Ishikawa (cell line): ENCODE measurements around the gene TRIB2.

ENCODE experiments used
- CEBPB ChIP-seq: IDR thresholded peaks from 2 replicates; pipeline ENCODE4 v1.6.1; 2012
- CREB1 ChIP-seq: IDR thresholded peaks from 2 replicates; pipeline ENCODE4 v1.6.1; 2012; ENCODE audit warnings: low read depth
- EGR1 ChIP-seq: IDR thresholded peaks from 2 replicates; pipeline ENCODE4 v1.6.1; 2012
- EP300 ChIP-seq: IDR thresholded peaks from 2 replicates; pipeline ENCODE4 v1.6.1; 2012; ENCODE audit warnings: borderline replicate concordance
- FOXM1 ChIP-seq: IDR thresholded peaks from 2 replicates; pipeline ENCODE4 v1.6.1; 2012; ENCODE audit warnings: low read depth, borderline replicate concordance
- NFIC ChIP-seq: IDR thresholded peaks from 2 replicates; pipeline ENCODE4 v1.6.1; 2012
- RAD21 ChIP-seq: IDR thresholded peaks from 2 replicates; pipeline ENCODE4 v1.6.1; 2012; ENCODE audit warnings: low read depth
- TAF1 ChIP-seq: IDR thresholded peaks from 2 replicates; pipeline ENCODE4 v1.6.1; 2012; ENCODE audit warnings: low read depth, mild to moderate bottlenecking
- TCF12 ChIP-seq: IDR thresholded peaks from 2 replicates; pipeline ENCODE4 v1.6.1; 2012; ENCODE audit warnings: low read depth
- TEAD4 ChIP-seq: IDR thresholded peaks from 2 replicates; pipeline ENCODE4 v1.6.1; 2012
- YY1 ChIP-seq: IDR thresholded peaks from 2 replicates; pipeline ENCODE4 v1.6.1; 2012; ENCODE audit warnings: low read depth
- ZBTB7A ChIP-seq: IDR thresholded peaks from 2 replicates; pipeline ENCODE4 v1.6.1; 2012; ENCODE audit warnings: low read depth
- TF ChIP-seq, protein P1 (sequence below): IDR thresholded peaks from 2 replicates; pipeline ENCODE4 v1.6.1; 2012
- TF ChIP-seq, protein P2 (sequence below): IDR thresholded peaks from 2 replicates; pipeline ENCODE4 v1.6.1; 2012; ENCODE audit warnings: low read depth, mild to moderate bottlenecking
- TF ChIP-seq, protein P3 (sequence below): IDR thresholded peaks from 2 replicates; pipeline ENCODE4 v1.6.1; 2012

The TRIB2 gene

DNA sequence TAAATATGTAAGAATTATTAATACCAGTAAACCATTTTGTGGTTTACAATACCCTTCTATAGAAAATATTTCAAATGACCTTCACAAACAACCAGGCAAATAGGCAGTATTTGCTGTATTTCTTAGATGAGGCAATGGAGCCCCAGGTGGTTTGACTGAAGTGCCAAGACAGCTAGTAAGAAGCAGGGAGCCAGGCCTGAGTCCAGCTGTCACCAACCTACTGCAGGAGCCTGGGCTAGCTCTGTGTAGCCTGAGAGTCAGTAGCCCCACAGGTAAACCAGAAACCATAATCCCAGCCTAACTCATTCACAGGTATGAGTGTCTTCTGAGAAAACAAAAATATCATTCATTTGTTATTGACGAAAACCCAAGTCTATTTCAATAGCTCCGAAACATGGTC, 45.6 kb downstream of the TRIB2 start:
- TF ChIP-seq TCF12 = no peak
- no peak for TF ChIP-seq CREB1
- TF ChIP-seq EGR1 = no peak
- TF ChIP-seq TAF1 = no peak
- TF ChIP-seq YY1 = no peak
- TF ChIP-seq RAD21 = no peak

DNA sequence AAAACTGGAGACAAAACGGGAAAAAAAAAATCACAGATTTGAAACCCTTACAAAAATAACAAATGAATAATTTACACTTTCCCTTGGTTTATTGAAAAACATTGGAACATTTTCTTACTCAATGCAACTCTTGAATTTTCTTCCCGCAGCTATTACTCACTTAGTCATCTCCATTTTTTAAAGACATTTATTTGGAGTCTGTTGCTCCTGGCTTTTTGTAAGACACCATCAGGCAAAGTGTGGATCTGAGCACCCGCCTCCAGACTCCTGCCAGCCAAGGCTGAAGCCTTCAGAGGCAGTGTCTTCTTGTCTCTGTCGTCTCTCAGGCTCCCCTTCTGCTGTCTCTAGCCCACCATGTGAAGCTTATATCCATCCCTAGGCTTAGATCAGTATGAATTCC, 46.2 kb downstream of the TRIB2 start:
- TF ChIP-seq TAF1 = no peak
- TF ChIP-seq, protein P1, sequence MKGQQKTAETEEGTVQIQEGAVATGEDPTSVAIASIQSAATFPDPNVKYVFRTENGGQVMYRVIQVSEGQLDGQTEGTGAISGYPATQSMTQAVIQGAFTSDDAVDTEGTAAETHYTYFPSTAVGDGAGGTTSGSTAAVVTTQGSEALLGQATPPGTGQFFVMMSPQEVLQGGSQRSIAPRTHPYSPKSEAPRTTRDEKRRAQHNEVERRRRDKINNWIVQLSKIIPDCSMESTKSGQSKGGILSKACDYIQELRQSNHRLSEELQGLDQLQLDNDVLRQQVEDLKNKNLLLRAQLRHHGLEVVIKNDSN = no peak
- no peak for TF ChIP-seq RAD21
- no peak for TF ChIP-seq EP300
- TF ChIP-seq NFIC = no peak

DNA sequence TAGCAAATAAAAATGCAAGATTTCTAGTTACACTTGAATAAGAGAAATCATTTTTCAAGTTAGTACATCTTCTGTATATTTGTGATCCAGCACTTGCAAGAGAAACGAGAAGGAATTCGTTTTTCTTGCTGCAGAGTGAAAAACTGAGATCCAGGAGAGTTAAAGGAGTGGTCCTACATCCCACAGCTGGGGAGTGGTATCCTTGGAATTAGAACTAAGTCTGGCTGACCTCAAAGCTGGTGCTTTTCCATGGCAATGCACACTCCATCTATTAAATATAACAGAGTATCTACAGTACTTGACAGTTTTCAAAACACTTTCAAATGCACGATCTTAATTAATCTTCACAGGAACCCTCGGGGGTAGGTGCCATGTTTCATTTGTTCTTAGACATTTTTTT, 46.8 kb downstream of the TRIB2 start:
- TF ChIP-seq, protein P2, sequence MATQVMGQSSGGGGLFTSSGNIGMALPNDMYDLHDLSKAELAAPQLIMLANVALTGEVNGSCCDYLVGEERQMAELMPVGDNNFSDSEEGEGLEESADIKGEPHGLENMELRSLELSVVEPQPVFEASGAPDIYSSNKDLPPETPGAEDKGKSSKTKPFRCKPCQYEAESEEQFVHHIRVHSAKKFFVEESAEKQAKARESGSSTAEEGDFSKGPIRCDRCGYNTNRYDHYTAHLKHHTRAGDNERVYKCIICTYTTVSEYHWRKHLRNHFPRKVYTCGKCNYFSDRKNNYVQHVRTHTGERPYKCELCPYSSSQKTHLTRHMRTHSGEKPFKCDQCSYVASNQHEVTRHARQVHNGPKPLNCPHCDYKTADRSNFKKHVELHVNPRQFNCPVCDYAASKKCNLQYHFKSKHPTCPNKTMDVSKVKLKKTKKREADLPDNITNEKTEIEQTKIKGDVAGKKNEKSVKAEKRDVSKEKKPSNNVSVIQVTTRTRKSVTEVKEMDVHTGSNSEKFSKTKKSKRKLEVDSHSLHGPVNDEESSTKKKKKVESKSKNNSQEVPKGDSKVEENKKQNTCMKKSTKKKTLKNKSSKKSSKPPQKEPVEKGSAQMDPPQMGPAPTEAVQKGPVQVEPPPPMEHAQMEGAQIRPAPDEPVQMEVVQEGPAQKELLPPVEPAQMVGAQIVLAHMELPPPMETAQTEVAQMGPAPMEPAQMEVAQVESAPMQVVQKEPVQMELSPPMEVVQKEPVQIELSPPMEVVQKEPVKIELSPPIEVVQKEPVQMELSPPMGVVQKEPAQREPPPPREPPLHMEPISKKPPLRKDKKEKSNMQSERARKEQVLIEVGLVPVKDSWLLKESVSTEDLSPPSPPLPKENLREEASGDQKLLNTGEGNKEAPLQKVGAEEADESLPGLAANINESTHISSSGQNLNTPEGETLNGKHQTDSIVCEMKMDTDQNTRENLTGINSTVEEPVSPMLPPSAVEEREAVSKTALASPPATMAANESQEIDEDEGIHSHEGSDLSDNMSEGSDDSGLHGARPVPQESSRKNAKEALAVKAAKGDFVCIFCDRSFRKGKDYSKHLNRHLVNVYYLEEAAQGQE = no peak
- TF ChIP-seq ZBTB7A = no peak

DNA sequence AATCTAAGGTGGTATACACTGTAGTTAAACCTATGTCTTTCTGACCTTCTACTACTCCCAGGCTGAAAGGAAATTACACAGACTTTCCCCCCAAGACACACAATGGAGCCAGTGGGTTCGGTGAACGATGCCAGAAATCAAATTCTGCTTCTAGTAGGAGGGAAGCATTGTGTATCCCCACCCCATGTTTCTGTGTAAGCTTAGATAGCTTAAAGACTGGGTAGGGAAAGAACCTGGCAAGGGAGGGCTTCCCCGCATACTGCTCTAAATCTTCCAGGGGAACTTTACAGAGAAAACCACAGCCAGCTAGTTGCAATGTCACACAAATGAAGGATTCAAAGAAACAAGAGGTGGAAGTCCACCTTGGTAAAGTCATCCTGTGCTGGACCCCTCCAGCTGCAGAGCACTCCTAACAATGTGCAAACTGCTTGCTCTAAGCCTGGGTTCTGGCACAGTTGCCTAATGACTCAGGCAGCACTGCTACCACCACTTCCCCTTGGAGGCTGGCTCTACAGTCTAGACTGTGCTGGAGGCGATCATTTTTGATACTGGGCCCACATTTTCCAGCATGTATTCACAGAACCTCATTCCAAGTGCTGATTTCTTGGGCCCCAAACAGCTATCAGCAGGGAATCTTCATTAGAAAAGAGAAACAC, 47.5 kb downstream of the TRIB2 start:
- TF ChIP-seq CREB1 (no peak), EGR1 (no peak), FOXM1 (no peak), CEBPB (no peak), ZBTB7A (no peak)
- TF ChIP-seq, protein P3, sequence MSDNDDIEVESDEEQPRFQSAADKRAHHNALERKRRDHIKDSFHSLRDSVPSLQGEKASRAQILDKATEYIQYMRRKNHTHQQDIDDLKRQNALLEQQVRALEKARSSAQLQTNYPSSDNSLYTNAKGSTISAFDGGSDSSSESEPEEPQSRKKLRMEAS = no peak
- TF ChIP-seq, protein P2 = no peak

DNA sequence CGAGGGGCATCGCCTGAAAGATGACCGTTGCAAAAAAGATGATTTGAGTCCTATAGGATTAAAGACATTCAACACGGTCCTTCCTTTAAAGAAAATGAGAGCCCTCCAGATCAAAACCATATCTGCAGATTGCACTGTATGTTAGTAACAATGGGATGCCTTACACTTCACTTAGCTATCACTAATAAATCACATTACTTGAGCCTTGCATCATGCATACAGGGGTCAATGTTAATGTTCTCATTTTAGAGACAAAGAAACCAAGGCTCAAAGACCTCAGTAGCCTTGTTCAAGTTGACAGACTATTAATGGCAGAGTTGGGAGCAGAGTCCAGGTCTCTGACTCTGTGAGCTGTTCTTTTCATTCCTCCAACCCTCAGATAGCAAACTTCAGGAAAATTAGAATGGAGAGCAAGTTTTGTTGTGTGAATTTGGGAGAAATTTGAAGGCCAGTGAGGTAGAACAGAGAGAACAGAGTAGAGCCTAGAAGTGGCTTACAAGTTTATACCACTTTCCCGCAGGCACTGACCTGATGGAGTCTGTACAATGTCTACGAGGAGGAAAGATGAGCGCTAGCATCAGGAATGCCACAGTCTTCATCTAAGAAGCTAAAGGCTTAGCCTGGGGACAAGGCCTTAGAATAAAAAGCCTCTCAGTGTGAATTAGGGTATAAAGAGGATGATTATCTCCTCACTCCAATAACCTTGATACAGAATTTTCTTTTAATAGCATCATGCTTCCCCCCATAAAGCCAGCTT, 48.3 kb downstream of the TRIB2 start:
- TF ChIP-seq CREB1 (no peak), FOXM1 (no peak), EGR1 (no peak), CEBPB (no peak), RAD21 (no peak), ZBTB7A (no peak), TCF12 (no peak), EP300 (no peak), TAF1 (no peak), TEAD4 (no peak), NFIC (no peak)
- TF ChIP-seq, protein P1 = no peak
- TF ChIP-seq, protein P2 = no peak
